Endothelial cell of umbilical vein (primary cell): Measurements from ENCODE around the gene PTK6. TPM values are rescaled to one million over a fixed set of nuclear protein-coding genes. Genes with fewer than 3 reads are reported as not detected.

Experiments
- BruUV-seq: library from RNA; stranded (reverse); fragments of 400-500 nt; replicated peaks from 2 replicates; lab custom pipeline; 2021; lab: Mats Ljungman, UMichigan
- CTCF ChIA-PET: fragments of 300-600, 350-600 bp; sonication (Branson Sonifier 250); formaldehyde crosslinking; loops from one replicate; lab custom pipeline; 2021; ENCODE audit warnings: antibody characterized with exemption, inconsistent platforms; lab: Charles Lee
- POLR2A ChIA-PET: fragments of 300-600, 350-600 bp; sonication (Branson Sonifier 250); formaldehyde crosslinking; loops from one replicate; lab custom pipeline; 2021; ENCODE audit warnings: antibody characterized with exemption, inconsistent platforms; lab: Charles Lee
- DNase-seq: peaks from one replicate; pipeline ENCODE4 v3.0.0-alpha.2; 2011; ENCODE audit warnings: low read depth, low spot score
- FAIRE-seq: peaks from 2 replicates; lab custom pipeline; 2011; peaks lifted over from hg19 to GRCh38; lab: Jason Lieb, UNC
- H2AFZ ChIP-seq: 2 replicates; pipeline ENCODE4 v1.6.0; 2012; ENCODE audit warnings: low read depth, low read length, control low read depth, inconsistent platforms
- H3K27ac ChIP-seq: 2 replicates; pipeline ENCODE4 v1.5.1; 2011; ENCODE audit warnings: low read depth, mild to moderate bottlenecking, control low read depth, low read length, moderate library complexity; ENCODE audit not compliant: insufficient read depth
- H3K27me3 ChIP-seq, 2 experiments: 2 replicates each; pipeline versions ENCODE4 v1.6.0 to v1.6.1; 2011; ENCODE audit warnings: low read length in 2 of 2, mixed read lengths in 1 of 2; ENCODE audit not compliant: control insufficient read depth in 2 of 2, insufficient read depth in 2 of 2
- H3K36me3 ChIP-seq, 2 experiments: 2 replicates in 1 of 2; 3 replicates in 1 of 2; pipeline ENCODE4 v1.5.1; 2011; ENCODE audit warnings: low read length in 2 of 2, mild to moderate bottlenecking in 1 of 2, moderate library complexity in 1 of 2; ENCODE audit not compliant: control insufficient read depth in 2 of 2, insufficient read depth in 2 of 2; ENCODE audit errors: extremely low read depth in 1 of 2
- H3K4me1 ChIP-seq: 3 replicates; pipeline ENCODE4 v1.5.1; 2011; ENCODE audit warnings: mild to moderate bottlenecking, low read length; ENCODE audit not compliant: control insufficient read depth, insufficient read depth; ENCODE audit errors: extremely low read depth
- H3K4me2 ChIP-seq: 2 replicates; pipeline ENCODE4 v1.6.1; 2011; ENCODE audit warnings: low read length, control low read depth, mixed read lengths; ENCODE audit not compliant: insufficient read depth
- H3K4me3 ChIP-seq, 3 experiments: fragments of 200-600 bp in 1 of 3; sonication (generic), shearing (Covaris generic) in 1 of 3; replicated peaks in 1 of 3; 2 replicates each; pipeline ENCODE4 v1.5.1; 2011 to 2016; ENCODE audit warnings: control low read depth in 3 of 3, low read length in 3 of 3, mild to moderate bottlenecking in 2 of 3, inconsistent platforms in 1 of 3, low read depth in 1 of 3, moderate library complexity in 1 of 3; ENCODE audit not compliant: insufficient read depth in 1 of 3
- H3K79me2 ChIP-seq: 2 replicates; pipeline ENCODE4 v1.6.0; 2012; ENCODE audit warnings: low read length, inconsistent platforms; ENCODE audit not compliant: control insufficient read depth, insufficient read depth
- H3K9ac ChIP-seq: replicated peaks from 2 replicates; pipeline ENCODE3; 2011; ENCODE audit warnings: low read length, control low read depth; ENCODE audit not compliant: insufficient read depth; ENCODE audit errors: extremely low read depth
- H3K9me1 ChIP-seq: replicated peaks from 3 replicates; pipeline ENCODE4 v1.6.0; 2011; ENCODE audit warnings: mild to moderate bottlenecking, low read length; ENCODE audit not compliant: control insufficient read depth, insufficient read depth; ENCODE audit errors: extremely low read depth
- H3K9me3 ChIP-seq: replicated peaks from 2 replicates; pipeline ENCODE4 v1.5.1; 2012; ENCODE audit warnings: low read length, inconsistent platforms; ENCODE audit not compliant: control insufficient read depth, insufficient read depth
- H4K20me1 ChIP-seq: replicated peaks from 2 replicates; pipeline ENCODE3; 2011; ENCODE audit warnings: mild to moderate bottlenecking, low read length; ENCODE audit not compliant: control insufficient read depth, insufficient read depth; ENCODE audit errors: extremely low read depth
- EZH2 ChIP-seq: IDR thresholded peaks from 2 replicates; pipeline ENCODE4 v1.6.1; 2012; ENCODE audit warnings: borderline replicate concordance, low read depth, mild to moderate bottlenecking, moderate library complexity, low read length, inconsistent platforms; ENCODE audit not compliant: severe bottlenecking
- FOS ChIP-seq: IDR thresholded peaks from 2 replicates; pipeline ENCODE4 v1.6.1; 2011; ENCODE audit warnings: mild to moderate bottlenecking, low read length, moderate library complexity, borderline replicate concordance; ENCODE audit not compliant: insufficient read depth
- GATA2 ChIP-seq: IDR thresholded peaks from 2 replicates; pipeline ENCODE4 v1.7.0; 2011; ENCODE audit warnings: low read depth, mild to moderate bottlenecking, moderate library complexity, mixed read lengths, low read length; ENCODE audit not compliant: insufficient read length, insufficient read depth
- JUN ChIP-seq: IDR thresholded peaks from 2 replicates; pipeline ENCODE4 v1.6.1; 2011; ENCODE audit warnings: borderline replicate concordance, low read depth; ENCODE audit not compliant: insufficient read length, insufficient read depth
- MYC ChIP-seq: IDR thresholded peaks from one replicate; pipeline ENCODE4 v1.6.1; 2011; ENCODE audit warnings: mild to moderate bottlenecking, low read depth, low read length
- POLR2A ChIP-seq: IDR thresholded peaks from 2 replicates; pipeline ENCODE4 v1.6.1; 2012; ENCODE audit warnings: low read depth, mild to moderate bottlenecking, control low read depth, low read length
- dilution Hi-C: fragments of 300-500 bp; cut with MboI; formaldehyde crosslinking; loops from one replicate; pipeline ENCODE4 v1.15.0; 2019; ENCODE audit warnings: low sequenced_read_pairs; ENCODE audit not compliant: extremely low pct_ligation_motif_present
- intact Hi-C: fragments of 100-400 bp; cut with micrococcal nuclease; formaldehyde crosslinking; loops from one replicate; pipeline ENCODE4 v1.10.0; 2022
- polyA plus RNA-seq, 4 experiments: library from polyadenylated mRNA; depleted of rRNA in 3 of 4; stranded (reverse) in 3 of 4; unstranded in 1 of 4; fragments of >200 nt; gene quantifications; 2 replicates each; pipeline versions ENCODE4 v1.2.1 to v1.2.3, GENCODE V29; 2011 to 2012; ENCODE audit warnings: missing spikeins in 1 of 4
- total RNA-seq: library from RNA; stranded (reverse); gene quantifications from 2 replicates; pipeline ENCODE4 v1.2.3, GENCODE V29; 2021
- TF ChIP-seq, protein P1 (sequence below): IDR thresholded peaks from 2 replicates; pipeline ENCODE4 v1.6.1; 2011; ENCODE audit not compliant: insufficient read depth, insufficient read length
- TF ChIP-seq, protein P2 (sequence below), 2 donors: IDR thresholded peaks; 1 replicate in 1 of 2; 2 replicates in 1 of 2; pipeline ENCODE4 v1.5.1; 2011; ENCODE audit warnings: low read length in 2 of 2, mild to moderate bottlenecking in 2 of 2, moderate library complexity in 2 of 2, control low read depth in 1 of 2, inconsistent platforms in 1 of 2, low read depth in 1 of 2; ENCODE audit not compliant: insufficient read depth in 1 of 2; ENCODE audit errors: extremely low read depth in 1 of 2

The PTK6 gene
- total and polyA plus RNA-seq, 2 donors (not counting 3 experiments of a cell fraction or from before 2014, with no cell fraction given) = 0.18 TPM; not detected in 1

DNA sequence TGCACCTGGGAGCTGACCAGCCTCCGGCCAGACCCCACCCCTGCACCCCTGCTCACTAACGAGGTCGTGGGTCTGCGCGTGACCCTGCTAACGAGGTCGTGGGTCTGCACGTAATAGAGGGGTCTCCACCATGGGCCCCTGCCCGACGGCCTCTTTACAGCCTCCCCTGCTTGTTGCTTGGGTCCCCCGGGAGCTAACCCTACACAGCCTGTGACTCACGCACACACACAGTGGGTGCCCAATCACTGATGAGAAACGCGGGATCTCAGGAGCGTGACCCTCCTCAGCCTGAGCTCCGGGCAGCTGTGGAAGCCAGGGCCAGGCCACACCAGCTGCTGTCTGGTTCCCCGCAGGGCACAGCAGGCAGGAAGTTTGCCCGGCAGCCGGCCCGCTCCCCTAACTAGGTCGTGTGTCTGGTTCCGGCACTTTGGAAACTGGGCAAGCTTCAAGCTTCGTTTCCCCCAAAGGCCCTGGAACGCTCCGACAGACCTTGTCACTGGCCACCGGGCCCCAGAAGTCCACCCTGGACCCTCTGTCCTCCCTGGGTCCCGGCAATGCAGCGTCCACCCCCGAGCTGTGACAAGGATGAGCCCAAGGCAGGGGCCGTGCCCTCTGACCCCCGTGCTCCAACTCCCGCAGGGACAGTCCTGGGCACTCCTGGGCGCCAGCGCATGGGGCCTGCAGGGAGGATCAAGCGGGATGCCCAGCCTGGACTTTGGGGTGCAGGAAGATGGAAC, 767 bp downstream of the PTK6 start:
- Histone ChIP-seq H3K9ac (no peak overlapping the region), H2AFZ (no peak overlapping the region), H3K4me1 (no peaks in the 10 kb centered on the region), H3K9me3 (no peaks in the 10 kb centered on the region), H3K36me3 (no peaks in the 10 kb centered on the region), H3K79me2 (no peaks in the 10 kb centered on the region), H3K27ac (no peak overlapping the region), H3K27me3 (no peaks in the 10 kb centered on the region), H3K9me1 (no peaks in the 10 kb centered on the region), H3K4me2 (no peak overlapping the region), H3K4me3 (no peak overlapping the region), H4K20me1 (no peaks in the 10 kb centered on the region)
- ChIA-PET CTCF (interaction anchor here (0.8 to 5.7 kb wide), 4 partner anchors 15 to 438 kb away, joined by 3 to 89 read pairs (median 18); partner anchors contain the start of genes PPDPF and TNFRSF6B), POLR2A (interaction anchor here (0.8 kb wide), 1 partner anchor 12 kb away, joined by 3 read pairs; no protein-coding TSS in a partner anchor)
- intact Hi-C loops (no loop called here), dilution Hi-C loops (no loop called here)
- BruUV-seq = no TSS peak
- no peak for DNase-seq
- FAIRE-seq = no peak
- TF ChIP-seq GATA2 (no peak), JUN (no peak), EZH2 (no peak), MYC (no peak), FOS (no peak), POLR2A (no peak)
- TF ChIP-seq, protein P1, sequence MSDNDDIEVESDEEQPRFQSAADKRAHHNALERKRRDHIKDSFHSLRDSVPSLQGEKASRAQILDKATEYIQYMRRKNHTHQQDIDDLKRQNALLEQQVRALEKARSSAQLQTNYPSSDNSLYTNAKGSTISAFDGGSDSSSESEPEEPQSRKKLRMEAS = no peak
- TF ChIP-seq, protein P2, sequence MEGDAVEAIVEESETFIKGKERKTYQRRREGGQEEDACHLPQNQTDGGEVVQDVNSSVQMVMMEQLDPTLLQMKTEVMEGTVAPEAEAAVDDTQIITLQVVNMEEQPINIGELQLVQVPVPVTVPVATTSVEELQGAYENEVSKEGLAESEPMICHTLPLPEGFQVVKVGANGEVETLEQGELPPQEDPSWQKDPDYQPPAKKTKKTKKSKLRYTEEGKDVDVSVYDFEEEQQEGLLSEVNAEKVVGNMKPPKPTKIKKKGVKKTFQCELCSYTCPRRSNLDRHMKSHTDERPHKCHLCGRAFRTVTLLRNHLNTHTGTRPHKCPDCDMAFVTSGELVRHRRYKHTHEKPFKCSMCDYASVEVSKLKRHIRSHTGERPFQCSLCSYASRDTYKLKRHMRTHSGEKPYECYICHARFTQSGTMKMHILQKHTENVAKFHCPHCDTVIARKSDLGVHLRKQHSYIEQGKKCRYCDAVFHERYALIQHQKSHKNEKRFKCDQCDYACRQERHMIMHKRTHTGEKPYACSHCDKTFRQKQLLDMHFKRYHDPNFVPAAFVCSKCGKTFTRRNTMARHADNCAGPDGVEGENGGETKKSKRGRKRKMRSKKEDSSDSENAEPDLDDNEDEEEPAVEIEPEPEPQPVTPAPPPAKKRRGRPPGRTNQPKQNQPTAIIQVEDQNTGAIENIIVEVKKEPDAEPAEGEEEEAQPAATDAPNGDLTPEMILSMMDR (IDR thresholded peaks at IDR 0.05; ENCODE audit: extremely low read depth in 1 of 2, insufficient read depth in 1 of 2, low read depth in 1 of 2, low read length in 2 of 2) = no peak
